Mucosa of stomach (tissue), 1 donor: ENCODE results near the gene GRID2.

ENCODE experiments used
- H3K27me3 ChIP-seq: one replicate; pipeline ENCODE4 v1.7.0; 2013; ENCODE audit warnings: mild to moderate bottlenecking, low read length; ENCODE audit not compliant: control insufficient read depth, insufficient read depth
- H3K36me3 ChIP-seq: one replicate; pipeline ENCODE4 v1.7.0; 2013; ENCODE audit warnings: low read length; ENCODE audit not compliant: control insufficient read depth, insufficient read depth
- H3K4me1 ChIP-seq: one replicate; pipeline ENCODE4 v1.7.0; 2013; ENCODE audit warnings: mild to moderate bottlenecking, low read length; ENCODE audit not compliant: control insufficient read depth, insufficient read depth
- H3K4me3 ChIP-seq: one replicate; pipeline ENCODE4 v1.7.0; 2013; ENCODE audit warnings: low read length
- H3K9ac ChIP-seq: one replicate; pipeline ENCODE4 v1.7.0; 2013; ENCODE audit warnings: mild to moderate bottlenecking, low read length, moderate library complexity
- H3K9me3 ChIP-seq: one replicate; pipeline ENCODE4 v1.7.0; 2013; ENCODE audit warnings: mild to moderate bottlenecking, low read length, moderate library complexity; ENCODE audit not compliant: control insufficient read depth
- donor health status: Pancreatic carcinoma.

GRID2 gene

GRCh38 chr4:93016350-93016749 is 712.6 kb downstream of the GRID2 start:
- Histone ChIP-seq H3K27me3 (no peaks in the 10 kb centered on the region), H3K9me3 (no peaks in the 10 kb centered on the region), H3K9ac (no peak overlapping the region), H3K36me3 (no peaks in the 10 kb centered on the region), H3K4me1 (no peaks in the 10 kb centered on the region), H3K4me3 (no peak overlapping the region)

- no peaks in the 10 kb centered on the region for H3K36me3 ChIP-seq
- no peaks in the 10 kb centered on the region for H3K4me1 ChIP-seq
- H3K4me3 ChIP-seq: no peak overlapping the region
- H3K9ac ChIP-seq: no peak overlapping the region
- no peaks in the 10 kb centered on the region for H3K27me3 ChIP-seq
- H3K9me3 ChIP-seq: no peaks in the 10 kb centered on the region
Observed at GRCh38 chr4:93018243-93018642, 714.5 kb downstream of the GRID2 start.

GRCh38 chr4:93018806-93019205 is 715.0 kb downstream of the GRID2 start:
- Histone ChIP-seq H3K36me3 (no peaks in the 10 kb centered on the region), H3K27me3 (no peaks in the 10 kb centered on the region), H3K9me3 (no peaks in the 10 kb centered on the region), H3K4me1 (no peaks in the 10 kb centered on the region), H3K4me3 (no peak overlapping the region), H3K9ac (no peak overlapping the region)

- no peak overlapping the region for H3K4me3 ChIP-seq
- no peak overlapping the region for H3K9ac ChIP-seq
- no peaks in the 10 kb centered on the region for H3K36me3 ChIP-seq
- H3K4me1 ChIP-seq: no peaks in the 10 kb centered on the region
- H3K9me3 ChIP-seq: no peaks in the 10 kb centered on the region
- H3K27me3 ChIP-seq: no peaks in the 10 kb centered on the region
Observed at GRCh38 chr4:93029769-93030168, 726.0 kb downstream of the GRID2 start.

- H3K27me3 ChIP-seq: no peaks in the 10 kb centered on the region
- no peaks in the 10 kb centered on the region for H3K4me1 ChIP-seq
Observed at GRCh38 chr4:93030670-93031069, 726.9 kb downstream of the GRID2 start.

GRCh38 chr4:93031431-93032098 is 727.8 kb downstream of the GRID2 start:
- Histone ChIP-seq H3K4me1 (no peaks in the 10 kb centered on the region), H3K9ac (no peak overlapping the region), H3K9me3 (no peaks in the 10 kb centered on the region), H3K4me3 (no peak overlapping the region), H3K27me3 (no peaks in the 10 kb centered on the region), H3K36me3 (no peaks in the 10 kb centered on the region)

More at GRCh38 chr4:93030670-93031069, 726.9 kb downstream of the GRID2 start:
- Histone ChIP-seq H3K4me3 (no peak overlapping the region), H3K9me3 (no peaks in the 10 kb centered on the region), H3K36me3 (no peaks in the 10 kb centered on the region), H3K9ac (no peak overlapping the region)

GRCh38 chr4:93042746-93043145 is 739.0 kb downstream of the GRID2 start:
- Histone ChIP-seq H3K9me3 (no peaks in the 10 kb centered on the region), H3K36me3 (no peaks in the 10 kb centered on the region), H3K9ac (no peak overlapping the region), H3K4me3 (no peak overlapping the region), H3K4me1 (no peaks in the 10 kb centered on the region), H3K27me3 (no peaks in the 10 kb centered on the region)

- no peaks in the 10 kb centered on the region for H3K9me3 ChIP-seq
- no peaks in the 10 kb centered on the region for H3K36me3 ChIP-seq
- no peaks in the 10 kb centered on the region for H3K27me3 ChIP-seq
- H3K4me1 ChIP-seq: no peaks in the 10 kb centered on the region
- no peak overlapping the region for H3K4me3 ChIP-seq
- no peak overlapping the region for H3K9ac ChIP-seq
Observed at GRCh38 chr4:93053140-93053539, 749.4 kb downstream of the GRID2 start.

GRCh38 chr4:93061826-93062225 is 758.1 kb downstream of the GRID2 start:
- no peaks in the 10 kb centered on the region for H3K36me3 ChIP-seq
- no peak overlapping the region for H3K9ac ChIP-seq
- no peaks in the 10 kb centered on the region for H3K27me3 ChIP-seq
- no peaks in the 10 kb centered on the region for H3K4me1 ChIP-seq
- H3K4me3 ChIP-seq: no peak overlapping the region
- H3K9me3 ChIP-seq: no peaks in the 10 kb centered on the region

- Histone ChIP-seq H3K9me3 (no peaks in the 10 kb centered on the region), H3K9ac (no peak overlapping the region), H3K27me3 (no peaks in the 10 kb centered on the region), H3K4me1 (no peaks in the 10 kb centered on the region), H3K4me3 (no peak overlapping the region), H3K36me3 (no peaks in the 10 kb centered on the region)
Observed at GRCh38 chr4:93063325-93063724, 759.6 kb downstream of the GRID2 start.

GRCh38 chr4:93065790-93066189 is 762.0 kb downstream of the GRID2 start:
- H3K36me3 ChIP-seq: no peaks in the 10 kb centered on the region
- no peak overlapping the region for H3K9ac ChIP-seq
- H3K9me3 ChIP-seq: no peaks in the 10 kb centered on the region
- H3K4me3 ChIP-seq: no peak overlapping the region
- no peaks in the 10 kb centered on the region for H3K27me3 ChIP-seq
- no peaks in the 10 kb centered on the region for H3K4me1 ChIP-seq

GRCh38 chr4:93066749-93067148 is 763.0 kb downstream of the GRID2 start:
- no peaks in the 10 kb centered on the region for H3K27me3 ChIP-seq
- H3K9me3 ChIP-seq: no peaks in the 10 kb centered on the region
- H3K9ac ChIP-seq: no peak overlapping the region
- H3K4me3 ChIP-seq: no peak overlapping the region
- H3K36me3 ChIP-seq: no peaks in the 10 kb centered on the region
- no peaks in the 10 kb centered on the region for H3K4me1 ChIP-seq

- no peaks in the 10 kb centered on the region for H3K4me1 ChIP-seq
- no peak overlapping the region for H3K9ac ChIP-seq
- no peaks in the 10 kb centered on the region for H3K36me3 ChIP-seq
- no peak overlapping the region for H3K4me3 ChIP-seq
- no peaks in the 10 kb centered on the region for H3K9me3 ChIP-seq
- H3K27me3 ChIP-seq: no peaks in the 10 kb centered on the region
Observed at GRCh38 chr4:93072292-93072691, 768.5 kb downstream of the GRID2 start.
